Endothelial cell of umbilical vein (primary cell): ENCODE results near the gene CTSD. TPM values are rescaled to one million over a fixed set of nuclear protein-coding genes. Genes with fewer than 3 reads are reported as not detected.

Experiments
- BruUV-seq: library from RNA; stranded (reverse); fragments of 400-500 nt; replicated peaks from 2 replicates; lab custom pipeline; 2021; lab: Mats Ljungman, UMichigan
- CTCF ChIA-PET: fragments of 300-600, 350-600 bp; sonication (Branson Sonifier 250); formaldehyde crosslinking; loops from one replicate; lab custom pipeline; 2021; ENCODE audit warnings: antibody characterized with exemption, inconsistent platforms; lab: Charles Lee
- POLR2A ChIA-PET: fragments of 300-600, 350-600 bp; sonication (Branson Sonifier 250); formaldehyde crosslinking; loops from one replicate; lab custom pipeline; 2021; ENCODE audit warnings: antibody characterized with exemption, inconsistent platforms; lab: Charles Lee
- DNase-seq: peaks from one replicate; pipeline ENCODE4 v3.0.0-alpha.2; 2011; ENCODE audit warnings: low read depth, low spot score
- FAIRE-seq: peaks from 2 replicates; lab custom pipeline; 2011; peaks lifted over from hg19 to GRCh38; lab: Jason Lieb, UNC
- H2AFZ ChIP-seq: 2 replicates; pipeline ENCODE4 v1.6.0; 2012; ENCODE audit warnings: low read depth, low read length, control low read depth, inconsistent platforms
- H3K27ac ChIP-seq: 2 replicates; pipeline ENCODE4 v1.5.1; 2011; ENCODE audit warnings: low read depth, mild to moderate bottlenecking, control low read depth, low read length, moderate library complexity; ENCODE audit not compliant: insufficient read depth
- H3K27me3 ChIP-seq, 2 experiments: 2 replicates each; pipeline versions ENCODE4 v1.6.0 to v1.6.1; 2011; ENCODE audit warnings: low read length in 2 of 2, mixed read lengths in 1 of 2; ENCODE audit not compliant: control insufficient read depth in 2 of 2, insufficient read depth in 2 of 2
- H3K36me3 ChIP-seq, 2 experiments: 2 replicates in 1 of 2; 3 replicates in 1 of 2; pipeline ENCODE4 v1.5.1; 2011; ENCODE audit warnings: low read length in 2 of 2, mild to moderate bottlenecking in 1 of 2, moderate library complexity in 1 of 2; ENCODE audit not compliant: control insufficient read depth in 2 of 2, insufficient read depth in 2 of 2; ENCODE audit errors: extremely low read depth in 1 of 2
- H3K4me1 ChIP-seq: 3 replicates; pipeline ENCODE4 v1.5.1; 2011; ENCODE audit warnings: mild to moderate bottlenecking, low read length; ENCODE audit not compliant: control insufficient read depth, insufficient read depth; ENCODE audit errors: extremely low read depth
- H3K4me2 ChIP-seq: 2 replicates; pipeline ENCODE4 v1.6.1; 2011; ENCODE audit warnings: low read length, control low read depth, mixed read lengths; ENCODE audit not compliant: insufficient read depth
- H3K4me3 ChIP-seq, 3 experiments: fragments of 200-600 bp in 1 of 3; sonication (generic), shearing (Covaris generic) in 1 of 3; replicated peaks in 1 of 3; 2 replicates each; pipeline ENCODE4 v1.5.1; 2011 to 2016; ENCODE audit warnings: control low read depth in 3 of 3, low read length in 3 of 3, mild to moderate bottlenecking in 2 of 3, inconsistent platforms in 1 of 3, low read depth in 1 of 3, moderate library complexity in 1 of 3; ENCODE audit not compliant: insufficient read depth in 1 of 3
- H3K79me2 ChIP-seq: 2 replicates; pipeline ENCODE4 v1.6.0; 2012; ENCODE audit warnings: low read length, inconsistent platforms; ENCODE audit not compliant: control insufficient read depth, insufficient read depth
- H3K9ac ChIP-seq: replicated peaks from 2 replicates; pipeline ENCODE3; 2011; ENCODE audit warnings: low read length, control low read depth; ENCODE audit not compliant: insufficient read depth; ENCODE audit errors: extremely low read depth
- H3K9me1 ChIP-seq: replicated peaks from 3 replicates; pipeline ENCODE4 v1.6.0; 2011; ENCODE audit warnings: mild to moderate bottlenecking, low read length; ENCODE audit not compliant: control insufficient read depth, insufficient read depth; ENCODE audit errors: extremely low read depth
- H3K9me3 ChIP-seq: replicated peaks from 2 replicates; pipeline ENCODE4 v1.5.1; 2012; ENCODE audit warnings: low read length, inconsistent platforms; ENCODE audit not compliant: control insufficient read depth, insufficient read depth
- H4K20me1 ChIP-seq: replicated peaks from 2 replicates; pipeline ENCODE3; 2011; ENCODE audit warnings: mild to moderate bottlenecking, low read length; ENCODE audit not compliant: control insufficient read depth, insufficient read depth; ENCODE audit errors: extremely low read depth
- EZH2 ChIP-seq: IDR thresholded peaks from 2 replicates; pipeline ENCODE4 v1.6.1; 2012; ENCODE audit warnings: borderline replicate concordance, low read depth, mild to moderate bottlenecking, moderate library complexity, low read length, inconsistent platforms; ENCODE audit not compliant: severe bottlenecking
- FOS ChIP-seq: IDR thresholded peaks from 2 replicates; pipeline ENCODE4 v1.6.1; 2011; ENCODE audit warnings: mild to moderate bottlenecking, low read length, moderate library complexity, borderline replicate concordance; ENCODE audit not compliant: insufficient read depth
- GATA2 ChIP-seq: IDR thresholded peaks from 2 replicates; pipeline ENCODE4 v1.7.0; 2011; ENCODE audit warnings: low read depth, mild to moderate bottlenecking, moderate library complexity, mixed read lengths, low read length; ENCODE audit not compliant: insufficient read length, insufficient read depth
- JUN ChIP-seq: IDR thresholded peaks from 2 replicates; pipeline ENCODE4 v1.6.1; 2011; ENCODE audit warnings: borderline replicate concordance, low read depth; ENCODE audit not compliant: insufficient read length, insufficient read depth
- MYC ChIP-seq: IDR thresholded peaks from one replicate; pipeline ENCODE4 v1.6.1; 2011; ENCODE audit warnings: mild to moderate bottlenecking, low read depth, low read length
- POLR2A ChIP-seq: IDR thresholded peaks from 2 replicates; pipeline ENCODE4 v1.6.1; 2012; ENCODE audit warnings: low read depth, mild to moderate bottlenecking, control low read depth, low read length
- POLR2AphosphoS5 ChIP-seq: IDR thresholded peaks from 2 replicates; pipeline ENCODE4 v1.6.1; 2012; ENCODE audit warnings: low read depth, mild to moderate bottlenecking, control low read depth, low read length, moderate library complexity; ENCODE audit not compliant: insufficient read depth
- dilution Hi-C: fragments of 300-500 bp; cut with MboI; formaldehyde crosslinking; loops from one replicate; pipeline ENCODE4 v1.15.0; 2019; ENCODE audit warnings: low sequenced_read_pairs; ENCODE audit not compliant: extremely low pct_ligation_motif_present
- intact Hi-C: fragments of 100-400 bp; cut with micrococcal nuclease; formaldehyde crosslinking; loops from one replicate; pipeline ENCODE4 v1.10.0; 2022
- polyA plus RNA-seq, 4 experiments: library from polyadenylated mRNA; depleted of rRNA in 3 of 4; stranded (reverse) in 3 of 4; unstranded in 1 of 4; fragments of >200 nt; gene quantifications; 2 replicates each; pipeline versions ENCODE4 v1.2.1 to v1.2.3, GENCODE V29; 2011 to 2012; ENCODE audit warnings: missing spikeins in 1 of 4
- total RNA-seq: library from RNA; stranded (reverse); gene quantifications from 2 replicates; pipeline ENCODE4 v1.2.3, GENCODE V29; 2021
- TF ChIP-seq, protein P1 (sequence below): IDR thresholded peaks from 2 replicates; pipeline ENCODE4 v1.6.1; 2011; ENCODE audit not compliant: insufficient read depth, insufficient read length
- TF ChIP-seq, protein P2 (sequence below), 2 donors: IDR thresholded peaks; 1 replicate in 1 of 2; 2 replicates in 1 of 2; pipeline ENCODE4 v1.5.1; 2011; ENCODE audit warnings: low read length in 2 of 2, mild to moderate bottlenecking in 2 of 2, moderate library complexity in 2 of 2, control low read depth in 1 of 2, inconsistent platforms in 1 of 2, low read depth in 1 of 2; ENCODE audit not compliant: insufficient read depth in 1 of 2; ENCODE audit errors: extremely low read depth in 1 of 2

CTSD gene
- total and polyA plus RNA-seq, 2 donors (not counting 3 experiments of a cell fraction or from before 2014, with no cell fraction given), result 215 to 248 TPM

DNA sequence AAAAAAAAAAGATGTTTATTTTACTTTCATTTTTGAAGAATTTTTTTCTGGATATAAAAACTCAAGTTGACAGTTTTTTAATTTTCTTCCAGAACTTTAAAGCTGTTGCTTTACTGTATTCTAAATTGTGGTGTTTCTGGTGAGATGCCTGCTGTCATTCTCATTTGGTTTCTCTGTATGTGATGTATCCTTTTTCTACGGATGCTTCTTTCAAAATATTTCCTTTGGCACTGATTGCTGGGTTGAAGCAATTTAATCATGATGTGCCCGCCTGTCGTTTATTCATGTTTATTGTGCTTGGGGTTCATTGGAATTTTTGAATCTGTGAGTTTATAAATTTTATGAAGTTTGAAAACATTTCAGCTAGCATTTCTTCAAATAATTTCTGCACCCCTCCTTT, 29.4 kb upstream of the CTSD start:
- no peak overlapping the region for H3K4me3 ChIP-seq
- no peaks in the 10 kb centered on the region for H3K36me3 ChIP-seq
- no peaks in the 10 kb centered on the region for H3K79me2 ChIP-seq
- H3K27ac ChIP-seq, result no peak overlapping the region
- DNase-seq (no peak), FAIRE-seq (no peak)
- dilution Hi-C loops, result no loop called here
- peaks cover 0 to 9% of the 10 kb centered on the region in 2 experiments for H3K27me3 ChIP-seq
- no peaks in the 10 kb centered on the region for H3K9me3 ChIP-seq
- H4K20me1 ChIP-seq, result no peaks in the 10 kb centered on the region
- POLR2A ChIA-PET, result no interaction called here
- CTCF ChIA-PET, result interaction anchor here (0.9 kb wide), 1 partner anchor 40 kb away, joined by 3 read pairs; no protein-coding TSS in a partner anchor
- no TSS peak for BruUV-seq
- no peak overlapping the region for H3K9ac ChIP-seq
- no peak overlapping the region for H2AFZ ChIP-seq
- no peaks in the 10 kb centered on the region for H3K4me1 ChIP-seq
- H3K9me1 ChIP-seq, result no peaks in the 10 kb centered on the region
- no peak overlapping the region for H3K4me2 ChIP-seq
- TF ChIP-seq GATA2 (no peak), FOS (no peak), POLR2AphosphoS5 (no peak), POLR2A (no peak), JUN (no peak), MYC (no peak), EZH2 (no peak)
- TF ChIP-seq, protein P1, sequence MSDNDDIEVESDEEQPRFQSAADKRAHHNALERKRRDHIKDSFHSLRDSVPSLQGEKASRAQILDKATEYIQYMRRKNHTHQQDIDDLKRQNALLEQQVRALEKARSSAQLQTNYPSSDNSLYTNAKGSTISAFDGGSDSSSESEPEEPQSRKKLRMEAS, result no peak
- TF ChIP-seq, protein P2, sequence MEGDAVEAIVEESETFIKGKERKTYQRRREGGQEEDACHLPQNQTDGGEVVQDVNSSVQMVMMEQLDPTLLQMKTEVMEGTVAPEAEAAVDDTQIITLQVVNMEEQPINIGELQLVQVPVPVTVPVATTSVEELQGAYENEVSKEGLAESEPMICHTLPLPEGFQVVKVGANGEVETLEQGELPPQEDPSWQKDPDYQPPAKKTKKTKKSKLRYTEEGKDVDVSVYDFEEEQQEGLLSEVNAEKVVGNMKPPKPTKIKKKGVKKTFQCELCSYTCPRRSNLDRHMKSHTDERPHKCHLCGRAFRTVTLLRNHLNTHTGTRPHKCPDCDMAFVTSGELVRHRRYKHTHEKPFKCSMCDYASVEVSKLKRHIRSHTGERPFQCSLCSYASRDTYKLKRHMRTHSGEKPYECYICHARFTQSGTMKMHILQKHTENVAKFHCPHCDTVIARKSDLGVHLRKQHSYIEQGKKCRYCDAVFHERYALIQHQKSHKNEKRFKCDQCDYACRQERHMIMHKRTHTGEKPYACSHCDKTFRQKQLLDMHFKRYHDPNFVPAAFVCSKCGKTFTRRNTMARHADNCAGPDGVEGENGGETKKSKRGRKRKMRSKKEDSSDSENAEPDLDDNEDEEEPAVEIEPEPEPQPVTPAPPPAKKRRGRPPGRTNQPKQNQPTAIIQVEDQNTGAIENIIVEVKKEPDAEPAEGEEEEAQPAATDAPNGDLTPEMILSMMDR (IDR thresholded peaks at IDR 0.05; ENCODE audit: extremely low read depth in 1 of 2, insufficient read depth in 1 of 2, low read depth in 1 of 2, low read length in 2 of 2), result no peak
- intact Hi-C loops, result no loop called here
